Panc1 (cell line): ENCODE measurements around the gene PARVG. TPM values are rescaled to one million over a fixed set of nuclear protein-coding genes. Genes with fewer than 3 reads are reported as not detected.

ENCODE experiments used
- ATAC-seq: fragments of 200-7000 bp; cut with Tn5 transposase; 2 replicates; pipeline ENCODE4 v1.9.1; 2020; ENCODE audit warnings: mild to moderate bottlenecking, moderate library complexity
- BruUV-seq: library from RNA; stranded (reverse); fragments of 400-500 nt; replicated peaks from 2 replicates; lab custom pipeline; 2021; lab: Mats Ljungman, UMichigan
- CTCF ChIA-PET: fragments of 300-600 bp; sonication (Branson Sonifier 250); formaldehyde crosslinking; loops from one replicate; lab custom pipeline; 2022; ENCODE audit warnings: antibody characterized with exemption; lab: Charles Lee
- POLR2A ChIA-PET: fragments of 300-600 bp; sonication (Branson Sonifier 250); formaldehyde crosslinking; loops from one replicate; lab custom pipeline; 2022; ENCODE audit warnings: antibody characterized with exemption; lab: Charles Lee
- DNase-seq: peaks from one replicate; pipeline ENCODE4 v3.0.0-alpha.2; 2010; ENCODE audit warnings: low read depth, low spot score
- H3K27ac ChIP-seq: 2 replicates; pipeline ENCODE4 v1.5.1; 2011; ENCODE audit warnings: mild to moderate bottlenecking, low read length, inconsistent platforms
- H3K27me3 ChIP-seq: fragments of 200-500 bp; sonication (Bioruptor generic); 2 replicates; pipeline ENCODE4 v1.6.0; 2014; ENCODE audit warnings: low read length, inconsistent platforms; ENCODE audit not compliant: control insufficient read depth, insufficient read depth
- H3K36me3 ChIP-seq: fragments of 200-500 bp; sonication (Bioruptor generic); 2 replicates; pipeline ENCODE4 v1.5.1; 2014; ENCODE audit warnings: inconsistent platforms, mild to moderate bottlenecking, low read length, moderate library complexity; ENCODE audit not compliant: control insufficient read depth, insufficient read depth
- H3K4me1 ChIP-seq: 2 replicates; pipeline ENCODE4 v1.5.1; 2011; ENCODE audit warnings: inconsistent platforms, mild to moderate bottlenecking, low read length, moderate library complexity; ENCODE audit not compliant: control insufficient read depth, insufficient read depth
- H3K4me3 ChIP-seq, 2 experiments: 2 replicates each; pipeline ENCODE4 v1.5.1; 2011 to 2012; ENCODE audit warnings: low read depth in 2 of 2, low read length in 2 of 2, mild to moderate bottlenecking in 2 of 2, inconsistent platforms in 1 of 2, moderate library complexity in 1 of 2
- H3K9me3 ChIP-seq: fragments of 200-500 bp; sonication (Bioruptor generic); 2 replicates; pipeline ENCODE4 v1.5.1; 2014; ENCODE audit warnings: low read depth, mild to moderate bottlenecking, inconsistent platforms, low read length, moderate library complexity; ENCODE audit not compliant: control insufficient read depth, insufficient read depth
- CTCF ChIP-seq: fragments of 450-650 bp; IDR thresholded peaks from 2 replicates; pipeline ENCODE4 v1.5.1; 2017; ENCODE audit warnings: mild to moderate bottlenecking
- POLR2AphosphoS5 ChIP-seq: IDR thresholded peaks from 2 replicates; pipeline ENCODE4 v1.6.1; 2012; ENCODE audit warnings: mild to moderate bottlenecking, low read depth, low read length, moderate library complexity
- SIN3A ChIP-seq: IDR thresholded peaks from 2 replicates; pipeline ENCODE4 v1.6.1; 2012; ENCODE audit warnings: low read depth, mild to moderate bottlenecking, low read length, moderate library complexity, borderline replicate concordance; ENCODE audit not compliant: insufficient read depth
- in situ Hi-C: cut with HindIII; loops from 2 replicates; pipeline ENCODE4 v1.10.0; 2016; ENCODE audit warnings: low sequenced_read_pairs, low pct_unique_long_range_greater_than_20kb
- intact Hi-C: fragments of 100-400 bp; cut with micrococcal nuclease; formaldehyde crosslinking; loops from one replicate; pipeline ENCODE4 v1.10.0; 2022; ENCODE audit not compliant: unreplicated experiment
- total RNA-seq: library from RNA; stranded (reverse); gene quantifications from one replicate; pipeline ENCODE4 v1.2.1, GENCODE V29; 2021; ENCODE audit not compliant: unreplicated experiment

PARVG gene
- total RNA-seq, 1 experiment from 2014 or later, result 0.21 TPM

GRCh38 chr22:44256556-44257485 lies 76.1 kb downstream of the PARVG start:
- intact Hi-C loops (no loop called here), in situ Hi-C loops (no loop called here)
- no peaks in the 10 kb centered on the region for H3K9me3 ChIP-seq
- H3K36me3 ChIP-seq, result no peaks in the 10 kb centered on the region
- POLR2A ChIA-PET, result no interaction called here
- BruUV-seq, result no TSS peak
- no peak overlapping the region for H3K27ac ChIP-seq
- CTCF ChIA-PET, result no interaction called here
- H3K4me1 ChIP-seq, result no peaks in the 10 kb centered on the region
- ATAC-seq (no peak), DNase-seq (no peak)
- no peak for TF ChIP-seq POLR2AphosphoS5
- no peak for TF ChIP-seq SIN3A
- TF ChIP-seq CTCF, result no peak
- H3K4me3 ChIP-seq, result no peak overlapping the region
- H3K27me3 ChIP-seq, result no peaks in the 10 kb centered on the region

Other genes with a start within 250 kb of the PARVG start
- gene SAMM50, start 225.5 kb upstream of the PARVG start, total RNA-seq, result 40.5 TPM
- gene PARVB, start 156.6 kb upstream of the PARVG start, total RNA-seq, result 28.1 TPM
- gene SHISAL1, start 132.0 kb downstream of the PARVG start, total RNA-seq, result 1.2 TPM